Stimulated activated CD4-positive, alpha-beta T cell treated with anti-CD3 and anti-CD28 coated beads, Interleukin-15, amount 100 ng/mL, for 24 hours (primary cell): Measurements from ENCODE around the gene ANXA11.

Experiments
- DNase-seq: peaks from one replicate; pipeline ENCODE4 v3.0.0-alpha.2; 2020

Gene ANXA11

GRCh38 chr10:80187465-80188409, 17.6 kb downstream of the ANXA11 start:
- DNase-seq = peak; percentile 67

- no peak for DNase-seq
Observed at GRCh38 chr10:80187060-80187459, 18.3 kb downstream of the ANXA11 start.

- peak; percentile 74 for DNase-seq
Observed at GRCh38 chr10:80186364-80187012, 18.8 kb downstream of the ANXA11 start.

- no peak for DNase-seq
Observed at GRCh38 chr10:80185578-80186299, 19.6 kb downstream of the ANXA11 start.

- no peak for DNase-seq
Observed at GRCh38 chr10:80184291-80184690, 21.0 kb downstream of the ANXA11 start.

GRCh38 chr10:80183436-80183835, 21.9 kb downstream of the ANXA11 start:
- no peak for DNase-seq

- no peak for DNase-seq
Observed at GRCh38 chr10:80182986-80183385, 22.4 kb downstream of the ANXA11 start.

- DNase-seq = no peak
Observed at GRCh38 chr10:80177781-80178636, 27.3 kb downstream of the ANXA11 start.

GRCh38 chr10:80176526-80176925, 28.8 kb downstream of the ANXA11 start:
- DNase-seq = no peak

- no peak for DNase-seq
Observed at GRCh38 chr10:80174641-80175395, 30.5 kb downstream of the ANXA11 start.

GRCh38 chr10:80173466-80173865, 31.9 kb downstream of the ANXA11 start:
- DNase-seq = no peak

GRCh38 chr10:80172896-80173295, 32.4 kb downstream of the ANXA11 start:
- DNase-seq = no peak

- DNase-seq = no peak
Observed at GRCh38 chr10:80171248-80171660, 34.1 kb downstream of the ANXA11 start.

GRCh38 chr10:80170641-80171040, 34.7 kb downstream of the ANXA11 start:
- no peak for DNase-seq

- DNase-seq = no peak
Observed at GRCh38 chr10:80170026-80170425, 35.3 kb downstream of the ANXA11 start.

GRCh38 chr10:80168679-80169380, 36.5 kb downstream of the ANXA11 start:
- peak; percentile 15 for DNase-seq

- DNase-seq = no peak
Observed at GRCh38 chr10:80168162-80168511, 37.2 kb downstream of the ANXA11 start.

GRCh38 chr10:80167471-80168161, 37.7 kb downstream of the ANXA11 start:
- DNase-seq = no peak

- DNase-seq = no peak
Observed at GRCh38 chr10:80166581-80167470, 38.5 kb downstream of the ANXA11 start.
